PFSK-1 (cell line): Measurements from ENCODE around the gene OARD1.

Experiments
- FOXP2 ChIP-seq: optimal IDR thresholded peaks from 2 replicates; pipeline ENCODE3; 2011; ENCODE audit warnings: borderline replicate concordance, control low read depth, inconsistent platforms; ENCODE audit not compliant: insufficient read depth; ENCODE audit errors: extremely low read length, extremely low read depth
- POLR2AphosphoS5 ChIP-seq: IDR thresholded peaks from 2 replicates; pipeline ENCODE4 v1.6.1; 2012; ENCODE audit warnings: low read depth, mild to moderate bottlenecking, control low read depth, low read length, moderate library complexity
- SIN3A ChIP-seq: IDR thresholded peaks from 2 replicates; pipeline ENCODE4 v1.6.1; 2012; ENCODE audit warnings: mild to moderate bottlenecking, low read length, moderate library complexity, borderline replicate concordance; ENCODE audit not compliant: insufficient read depth
- TAF1 ChIP-seq: IDR thresholded peaks from 2 replicates; pipeline ENCODE4 v1.6.1; 2012; ENCODE audit warnings: low read length, control low read depth, borderline replicate concordance; ENCODE audit not compliant: insufficient read depth
- TF ChIP-seq, protein P1 (sequence below), 2 experiments: IDR thresholded peaks; 2 replicates each; pipeline versions ENCODE4 v1.6.1 to v1.8.0; 2011 to 2012; ENCODE audit warnings: low read depth in 2 of 2, low read length in 2 of 2, control low read depth in 1 of 2, inconsistent platforms in 1 of 2, mild to moderate bottlenecking in 1 of 2, moderate library complexity in 1 of 2; ENCODE audit not compliant: insufficient read depth in 1 of 2

DNA sequence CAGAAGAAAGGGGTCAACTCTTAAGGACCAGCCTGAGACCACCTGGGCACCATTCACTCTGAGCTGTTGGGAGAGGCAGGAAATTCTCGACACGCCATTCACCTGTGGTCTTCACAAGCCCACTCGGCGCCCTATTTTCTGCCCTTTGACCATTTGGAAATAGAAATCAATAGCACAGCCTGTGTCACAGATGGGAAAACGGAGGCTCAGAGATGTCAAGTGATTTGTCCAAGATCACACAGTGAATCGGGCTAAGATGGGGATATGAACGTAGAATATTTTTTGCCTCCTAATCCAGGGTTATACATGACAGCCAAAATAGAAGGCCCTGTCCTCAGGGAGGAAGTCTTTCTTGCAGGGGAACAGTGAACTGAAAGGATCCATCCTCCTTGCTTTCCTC, 22.2 kb downstream of the OARD1 start:
- TF ChIP-seq, protein P1, sequence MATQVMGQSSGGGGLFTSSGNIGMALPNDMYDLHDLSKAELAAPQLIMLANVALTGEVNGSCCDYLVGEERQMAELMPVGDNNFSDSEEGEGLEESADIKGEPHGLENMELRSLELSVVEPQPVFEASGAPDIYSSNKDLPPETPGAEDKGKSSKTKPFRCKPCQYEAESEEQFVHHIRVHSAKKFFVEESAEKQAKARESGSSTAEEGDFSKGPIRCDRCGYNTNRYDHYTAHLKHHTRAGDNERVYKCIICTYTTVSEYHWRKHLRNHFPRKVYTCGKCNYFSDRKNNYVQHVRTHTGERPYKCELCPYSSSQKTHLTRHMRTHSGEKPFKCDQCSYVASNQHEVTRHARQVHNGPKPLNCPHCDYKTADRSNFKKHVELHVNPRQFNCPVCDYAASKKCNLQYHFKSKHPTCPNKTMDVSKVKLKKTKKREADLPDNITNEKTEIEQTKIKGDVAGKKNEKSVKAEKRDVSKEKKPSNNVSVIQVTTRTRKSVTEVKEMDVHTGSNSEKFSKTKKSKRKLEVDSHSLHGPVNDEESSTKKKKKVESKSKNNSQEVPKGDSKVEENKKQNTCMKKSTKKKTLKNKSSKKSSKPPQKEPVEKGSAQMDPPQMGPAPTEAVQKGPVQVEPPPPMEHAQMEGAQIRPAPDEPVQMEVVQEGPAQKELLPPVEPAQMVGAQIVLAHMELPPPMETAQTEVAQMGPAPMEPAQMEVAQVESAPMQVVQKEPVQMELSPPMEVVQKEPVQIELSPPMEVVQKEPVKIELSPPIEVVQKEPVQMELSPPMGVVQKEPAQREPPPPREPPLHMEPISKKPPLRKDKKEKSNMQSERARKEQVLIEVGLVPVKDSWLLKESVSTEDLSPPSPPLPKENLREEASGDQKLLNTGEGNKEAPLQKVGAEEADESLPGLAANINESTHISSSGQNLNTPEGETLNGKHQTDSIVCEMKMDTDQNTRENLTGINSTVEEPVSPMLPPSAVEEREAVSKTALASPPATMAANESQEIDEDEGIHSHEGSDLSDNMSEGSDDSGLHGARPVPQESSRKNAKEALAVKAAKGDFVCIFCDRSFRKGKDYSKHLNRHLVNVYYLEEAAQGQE (IDR thresholded peaks at IDR 0.05; ENCODE audit: insufficient read depth in 1 of 2, low read depth in 2 of 2, low read length in 2 of 2), result no peak
- TF ChIP-seq POLR2AphosphoS5, result no peak
- TF ChIP-seq FOXP2, result no peak
- no peak for TF ChIP-seq TAF1
- no peak for TF ChIP-seq SIN3A
